NCI-H524 (cell line): Measurements from ENCODE around the gene SLC25A31.

Experiments used
- DNase-seq, 2 experiments: peaks; one replicate each; lab custom pipeline; 2025; lab: John Stamatoyannopoulos, UW

The SLC25A31 gene

DNA sequence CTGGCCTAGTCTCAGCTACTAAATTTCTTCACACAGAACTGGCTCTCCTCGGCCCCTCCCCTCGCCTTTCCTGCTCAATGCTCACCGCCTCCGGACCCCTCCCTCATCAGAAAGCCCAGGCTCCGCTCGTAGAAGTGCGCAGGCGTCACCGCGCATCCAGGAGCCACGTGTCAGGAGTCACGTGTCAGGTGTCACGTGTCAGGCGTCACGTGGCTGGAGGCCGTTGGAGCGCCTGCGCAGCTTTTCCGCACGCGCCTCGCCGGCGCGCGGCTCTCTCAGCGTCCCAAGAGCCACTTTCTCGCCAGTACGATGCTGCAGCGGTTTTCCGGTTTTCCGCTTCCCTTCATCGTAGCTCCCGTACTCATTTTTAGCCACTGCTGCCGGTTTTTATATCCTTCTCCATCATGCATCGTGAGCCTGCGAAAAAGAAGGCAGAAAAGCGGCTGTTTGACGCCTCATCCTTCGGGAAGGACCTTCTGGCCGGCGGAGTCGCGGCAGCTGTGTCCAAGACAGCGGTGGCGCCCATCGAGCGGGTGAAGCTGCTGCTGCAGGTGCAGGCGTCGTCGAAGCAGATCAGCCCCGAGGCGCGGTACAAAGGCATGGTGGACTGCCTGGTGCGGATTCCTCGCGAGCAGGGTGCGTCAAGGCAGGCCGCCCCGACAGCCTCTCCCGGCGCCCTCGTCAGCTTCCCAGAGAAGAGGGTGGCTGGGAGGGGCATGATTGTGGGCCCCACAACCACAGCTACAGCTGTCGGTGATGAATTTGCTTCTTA, at the start of gene SLC25A31:
SLC25A31 (plus strand) TSS at position 259 of the 772 bp plus-strand sequence; CDS start at position 405, 146 bp downstream.
- no peak for DNase-seq

DNA sequence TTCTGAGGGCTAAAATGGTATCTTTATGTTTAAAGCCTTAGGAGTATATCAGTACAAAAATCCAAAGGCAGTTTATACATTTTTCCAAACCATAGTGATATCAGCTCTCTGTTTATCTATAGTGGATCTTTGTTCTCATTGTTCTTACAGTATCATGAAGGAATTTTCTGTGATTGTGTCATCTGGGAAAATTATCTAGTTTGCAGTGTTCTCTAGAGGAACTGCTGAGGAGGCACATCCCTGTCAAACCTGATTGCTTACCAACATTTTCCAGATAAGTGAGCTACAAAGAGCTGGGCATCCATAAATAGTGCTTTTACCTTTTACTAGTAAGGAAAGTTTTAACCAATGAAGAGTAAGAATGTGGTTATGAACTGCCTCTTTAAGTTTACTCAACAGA, 44.9 kb upstream of the SLC25A31 start:
- no peak for DNase-seq

DNA sequence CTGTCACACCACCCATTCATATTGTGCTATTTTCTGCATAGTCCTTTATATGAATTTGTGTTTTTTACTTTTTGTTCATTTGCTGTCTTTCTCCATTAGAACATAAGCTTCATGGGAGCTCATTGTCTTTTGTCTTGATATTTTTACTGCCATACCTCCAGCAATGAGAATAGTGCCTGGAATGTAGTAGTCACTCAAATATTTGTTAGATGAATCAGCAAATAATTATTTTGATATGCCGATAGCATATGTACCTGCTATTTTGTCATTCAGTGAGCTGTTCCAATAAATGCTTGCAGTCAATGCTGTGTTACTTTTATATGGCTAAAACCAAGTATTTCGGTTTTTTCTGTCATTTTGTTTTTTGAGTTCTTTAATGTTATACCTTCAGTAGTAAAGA, 43.5 kb upstream of the SLC25A31 start:
- DNase-seq = no peak

DNA sequence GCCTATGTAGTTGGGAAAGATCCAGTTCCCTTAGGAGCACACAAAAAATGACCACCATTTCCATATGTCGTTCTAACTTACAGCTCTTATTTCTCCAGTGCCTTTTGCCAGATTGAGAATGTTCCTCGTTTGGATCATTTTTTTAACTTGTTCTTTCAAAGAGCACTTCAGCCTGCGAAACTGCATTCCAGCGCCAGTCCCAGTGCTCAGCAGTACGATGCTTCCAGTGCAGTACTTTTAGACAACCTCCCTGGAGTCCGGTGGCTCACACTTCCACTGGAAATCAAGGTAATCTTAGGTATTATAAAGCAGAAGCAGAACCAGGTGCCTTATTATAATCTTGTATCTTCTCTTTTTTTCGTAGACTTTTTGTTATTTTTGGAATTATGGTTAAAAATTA, 42.6 kb upstream of the SLC25A31 start:
- DNase-seq = no peak

DNA sequence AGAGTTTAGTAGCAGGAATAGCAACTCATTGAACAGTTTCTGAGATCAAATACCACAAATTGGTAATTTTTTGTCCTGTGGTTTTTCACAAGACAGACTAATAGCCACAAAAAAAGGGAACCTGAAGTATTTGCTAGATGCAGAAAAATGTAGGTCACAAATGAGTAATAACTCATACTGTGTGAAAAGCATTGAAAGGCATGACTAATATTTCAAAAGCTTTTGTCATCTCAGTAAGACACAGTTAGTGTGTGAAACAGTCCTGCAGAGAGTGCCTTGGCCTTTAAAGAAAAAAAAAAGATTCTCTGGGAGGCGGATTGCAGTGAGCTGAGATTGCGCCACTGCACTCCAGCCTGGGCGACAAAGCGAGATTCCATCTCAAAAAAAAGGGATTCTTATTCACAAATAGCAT, 31.4 kb upstream of the SLC25A31 start:
- no peak for DNase-seq

DNA sequence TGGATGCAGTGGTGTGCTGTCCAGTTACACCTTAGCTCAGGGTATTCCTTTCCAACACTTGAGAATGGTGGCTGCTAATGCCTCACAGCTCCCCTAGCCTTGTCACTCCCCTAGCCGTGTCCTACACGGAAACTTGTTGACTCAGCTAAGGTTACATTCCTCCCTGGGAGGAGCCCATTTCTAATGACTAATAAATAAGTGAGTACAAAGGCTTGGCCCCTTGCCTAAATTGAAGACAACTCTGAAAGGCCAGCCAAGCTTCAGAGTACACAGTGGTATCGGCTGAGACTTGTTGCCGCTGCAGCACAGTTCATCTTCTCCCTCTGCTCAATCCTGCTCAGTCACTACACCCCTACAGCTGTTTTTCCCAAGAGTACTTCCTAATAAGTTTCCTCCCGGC, 21.2 kb upstream of the SLC25A31 start:
- DNase-seq = no peak

DNA sequence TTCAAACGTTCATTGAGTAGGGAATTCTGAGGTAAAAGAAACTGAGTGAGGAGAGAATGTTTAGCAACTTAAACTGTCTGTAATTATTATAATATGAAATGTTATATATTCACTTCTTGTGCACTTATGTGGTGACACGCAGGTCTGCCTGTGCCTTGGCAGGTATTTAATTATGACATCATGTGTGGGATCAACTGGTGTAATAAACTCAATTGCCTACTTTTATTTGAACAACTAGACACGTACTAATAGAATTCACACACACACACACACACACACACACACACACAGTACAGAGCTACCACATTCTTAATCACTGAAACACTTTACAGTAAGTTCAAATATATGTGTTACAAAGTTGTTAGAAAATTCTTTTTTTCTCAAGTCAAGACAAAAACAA, 20.7 kb upstream of the SLC25A31 start:
- DNase-seq = no peak

DNA sequence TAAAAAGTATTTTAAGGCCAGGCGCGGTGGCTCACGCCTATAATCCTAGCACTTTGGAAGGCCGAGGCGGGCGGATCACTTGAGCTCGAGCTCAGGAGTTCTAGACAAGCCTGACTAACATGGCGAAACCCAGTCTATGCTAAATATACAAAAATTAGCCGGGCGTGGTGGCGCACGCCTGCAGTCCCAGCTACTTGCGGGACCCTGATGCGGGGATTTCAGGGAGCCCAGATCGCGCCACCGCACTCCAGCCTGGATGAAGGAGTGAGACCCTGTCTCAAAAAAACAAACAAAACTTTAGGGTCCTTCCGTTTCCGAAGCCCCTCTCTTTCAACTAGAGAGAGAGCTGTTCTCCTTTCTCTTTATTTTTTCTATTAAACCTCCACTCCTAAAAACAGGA, 1.2 kb downstream of the SLC25A31 start:
- no peak for DNase-seq

DNA sequence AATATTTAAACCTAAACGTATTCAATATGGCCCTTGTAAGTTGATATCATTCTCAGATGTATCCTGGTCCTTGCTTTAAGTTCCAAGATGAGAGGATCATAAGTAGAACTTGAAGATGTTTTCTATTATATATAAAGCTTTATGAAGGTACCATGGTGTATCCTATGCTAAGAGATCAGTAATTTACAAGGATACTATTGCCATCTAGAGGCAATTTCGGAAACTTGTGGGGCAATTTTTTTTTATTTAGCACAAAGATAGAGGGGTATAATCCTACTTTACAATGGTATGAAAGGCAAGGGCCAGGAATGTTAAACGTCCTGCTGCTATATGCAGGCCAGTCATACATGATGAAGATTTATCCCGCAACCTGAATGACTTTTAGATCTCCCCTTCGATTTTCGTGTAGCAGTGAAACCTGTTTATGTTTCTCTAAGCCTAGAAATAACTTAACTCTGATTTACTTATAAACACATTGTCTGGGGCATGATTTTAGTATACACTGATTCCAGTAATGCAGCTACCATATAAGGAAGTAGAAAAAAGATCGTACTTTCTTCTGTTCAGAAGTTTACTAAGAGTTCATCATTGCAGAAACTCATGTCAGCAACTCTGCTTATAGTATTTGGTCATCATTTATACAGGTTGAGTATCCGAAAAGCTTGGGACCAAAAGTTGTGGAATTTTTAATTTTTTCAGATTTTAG, 2.6 kb downstream of the SLC25A31 start:
- peak in 1 of 2 experiments; percentile 36 for DNase-seq

DNA sequence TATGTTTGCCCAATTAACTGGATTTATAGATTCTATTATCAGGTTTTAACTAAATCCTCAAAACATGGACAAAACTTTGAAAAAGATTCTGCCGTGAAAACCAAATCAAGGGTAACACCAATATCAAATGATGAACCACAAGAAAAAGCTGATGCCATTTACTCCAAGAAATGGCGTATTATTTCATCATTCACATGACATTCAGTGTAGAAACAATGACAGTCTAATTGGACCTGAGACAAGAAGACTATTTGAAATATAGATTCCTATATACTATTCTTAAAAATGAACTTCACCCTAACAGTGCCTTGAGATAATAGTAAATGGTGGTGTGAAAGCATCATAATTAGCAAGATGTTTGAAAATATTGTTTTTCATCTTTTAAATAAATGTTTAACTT, 4.8 kb downstream of the SLC25A31 start:
- DNase-seq = no peak

DNA sequence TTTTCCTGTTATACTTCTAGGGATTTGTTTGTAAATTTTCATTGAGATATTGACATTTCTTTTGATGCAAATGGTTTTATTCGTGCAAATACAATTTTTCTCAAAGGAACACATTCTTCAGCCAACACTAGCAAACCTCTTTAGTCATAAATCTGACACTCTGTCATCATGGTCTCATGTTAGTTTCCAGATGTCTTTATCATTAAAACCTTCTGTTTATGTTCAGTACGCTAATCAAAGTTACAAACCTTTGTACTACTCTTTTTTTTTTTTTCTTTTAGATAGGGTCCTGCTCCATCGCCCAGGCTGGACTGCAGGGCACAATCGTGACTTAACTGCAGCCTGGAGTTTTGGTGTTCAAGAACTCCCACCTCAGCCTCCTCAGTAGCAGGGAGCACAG, 7.1 kb downstream of the SLC25A31 start:
- DNase-seq = no peak

DNA sequence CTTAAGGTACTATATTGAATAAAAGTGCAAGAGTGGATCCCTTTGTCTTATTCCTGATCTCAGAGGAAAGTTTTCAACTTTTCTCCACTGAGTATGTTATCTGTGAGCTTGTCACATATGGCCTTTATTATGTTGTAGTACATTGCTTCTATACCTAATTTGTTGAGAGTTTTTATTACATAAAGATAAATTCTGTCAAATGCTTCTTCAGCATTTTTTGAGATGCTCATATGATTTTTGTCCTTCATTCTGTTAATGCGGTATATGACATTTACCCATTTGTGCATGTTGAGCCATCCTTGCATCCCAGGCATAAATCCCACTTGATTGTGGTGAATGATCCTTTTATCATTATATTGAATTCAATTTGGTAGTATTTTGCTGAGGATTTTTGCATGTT, 11.0 kb downstream of the SLC25A31 start:
- DNase-seq = no peak

DNA sequence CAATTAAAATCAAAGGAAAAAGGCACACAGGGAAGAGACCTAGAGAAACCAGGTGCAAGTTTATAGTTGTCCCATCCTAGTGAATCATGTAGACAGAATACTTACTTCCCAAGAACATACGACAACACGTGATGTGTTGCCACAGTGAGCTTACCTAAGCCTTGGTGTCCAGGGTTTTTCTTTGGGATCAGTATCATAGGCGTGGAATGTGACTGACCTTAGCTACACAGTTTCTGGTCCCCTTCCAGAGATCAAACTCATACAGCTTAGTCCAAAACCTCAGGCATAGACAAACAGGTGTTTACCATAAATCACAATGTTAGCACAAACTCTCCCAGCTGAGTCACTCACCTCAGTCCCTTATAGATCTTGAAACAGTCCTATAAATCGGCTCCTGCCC, 17.7 kb downstream of the SLC25A31 start:
- DNase-seq = no peak

DNA sequence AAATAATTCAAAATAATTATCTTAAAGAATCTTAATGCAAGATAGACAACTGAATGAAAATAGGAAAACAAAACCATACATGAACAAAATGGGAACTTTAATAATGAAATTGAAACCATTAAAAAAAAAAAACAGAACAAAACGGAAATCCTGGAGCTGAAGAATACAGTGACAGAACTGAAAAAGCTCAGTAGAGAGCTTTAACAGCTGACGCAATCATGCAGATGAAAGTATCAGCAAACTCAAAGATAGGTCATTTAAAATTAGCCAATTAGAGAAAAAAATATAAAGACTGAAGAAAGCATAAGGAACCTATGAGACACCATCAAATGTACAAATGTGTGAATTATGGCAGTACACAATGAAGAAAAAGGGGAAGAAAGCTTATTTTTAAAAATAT, 18.8 kb downstream of the SLC25A31 start:
- DNase-seq = no peak

DNA sequence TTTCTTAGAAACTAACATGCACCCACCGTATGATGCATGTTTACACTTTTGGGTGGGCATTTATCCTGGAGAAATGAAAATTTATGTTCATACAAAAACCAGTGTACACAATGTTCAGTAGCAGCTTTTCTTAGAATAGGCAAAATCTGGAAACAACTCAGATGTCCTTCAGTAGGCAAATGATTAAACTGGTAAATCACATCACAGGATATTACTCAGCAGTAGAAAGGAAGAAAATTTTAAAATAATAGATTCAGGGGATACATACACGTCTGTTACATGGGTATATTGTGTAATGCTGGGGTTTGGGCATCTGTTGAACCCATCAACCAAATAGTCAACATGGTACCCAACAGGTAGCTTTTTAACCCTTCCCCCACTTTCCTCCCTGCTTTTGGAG, 26.7 kb downstream of the SLC25A31 start:
- DNase-seq = no peak

DNA sequence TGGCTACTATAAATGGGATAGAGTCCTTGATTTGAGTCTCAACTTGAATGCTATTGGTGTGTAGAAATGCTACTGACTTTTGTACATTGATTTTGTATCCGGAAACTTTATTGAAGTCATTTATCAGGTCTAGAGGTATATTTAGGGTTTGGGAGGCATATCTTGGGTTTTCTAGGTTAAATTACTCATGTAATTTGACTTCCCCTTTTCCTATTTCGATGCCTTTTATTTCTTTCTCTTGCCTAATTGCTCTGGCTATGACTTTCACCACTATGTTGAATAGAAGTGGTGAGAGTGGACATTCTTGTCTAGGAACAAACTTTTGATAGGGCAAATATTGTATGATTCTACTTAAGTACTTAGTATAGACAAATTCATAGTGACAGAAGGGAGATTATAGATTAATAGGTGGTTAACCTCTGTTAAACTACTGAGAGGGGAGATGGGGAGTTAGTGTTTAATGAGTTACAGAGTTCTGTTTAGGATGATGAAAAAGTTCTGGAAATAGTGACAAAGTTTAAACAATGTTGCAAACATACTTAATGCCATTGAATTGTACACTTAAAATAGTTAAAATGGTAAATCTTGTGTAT, 29.1 kb downstream of the SLC25A31 start:
- DNase-seq = no peak

DNA sequence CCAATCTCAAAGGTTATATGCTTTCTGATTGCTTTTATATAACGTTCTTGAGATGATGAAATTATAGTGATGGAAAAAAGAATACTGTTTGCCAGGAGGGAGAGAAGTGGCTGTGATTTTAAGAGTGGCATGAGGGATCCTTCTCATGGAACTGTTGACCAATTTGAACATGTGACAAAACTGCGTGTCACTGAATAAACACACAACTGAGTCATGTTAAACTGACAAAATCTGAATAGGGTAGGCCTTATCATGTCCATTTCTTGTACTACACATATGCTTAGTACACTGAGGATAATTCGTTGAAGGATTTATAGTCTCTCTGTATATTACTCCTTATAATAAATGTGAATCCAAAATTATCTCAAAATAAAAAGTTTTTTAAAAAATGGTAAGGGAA, 29.7 kb downstream of the SLC25A31 start:
- no peak for DNase-seq

DNA sequence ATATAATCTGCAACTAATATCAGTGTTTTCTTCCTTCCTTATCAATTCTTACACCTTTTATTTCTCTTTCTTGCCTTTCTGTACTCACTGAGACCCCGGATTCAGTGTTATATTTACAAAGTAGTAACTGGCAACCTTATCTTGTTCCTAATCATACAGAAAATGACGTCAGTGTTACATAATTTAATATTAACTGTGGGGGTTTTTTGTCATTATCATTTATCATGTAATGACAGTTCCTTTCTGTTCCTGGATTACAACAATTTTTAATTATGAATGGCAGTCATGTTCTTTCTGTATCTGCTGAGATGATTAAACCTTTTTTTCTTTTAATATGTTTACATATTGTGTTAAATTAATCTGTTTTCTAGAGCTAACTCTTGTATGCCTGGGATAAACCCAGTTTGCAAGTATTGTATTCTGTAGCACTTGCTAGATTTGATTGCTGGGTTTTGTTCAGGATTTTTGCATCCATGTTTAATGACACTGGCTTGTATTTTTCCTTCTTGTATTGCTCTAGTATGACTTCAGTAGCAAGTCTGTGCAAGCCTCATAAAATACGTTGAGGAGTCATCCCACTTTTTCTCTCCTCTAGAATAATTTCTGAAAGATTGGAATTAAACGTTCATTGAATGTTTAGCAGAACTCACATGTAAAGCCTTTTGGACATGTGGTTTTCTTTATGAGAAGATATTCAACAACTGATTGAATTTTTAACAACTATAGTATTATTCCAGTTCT, 41.5 kb downstream of the SLC25A31 start:
- no peak for DNase-seq

DNA sequence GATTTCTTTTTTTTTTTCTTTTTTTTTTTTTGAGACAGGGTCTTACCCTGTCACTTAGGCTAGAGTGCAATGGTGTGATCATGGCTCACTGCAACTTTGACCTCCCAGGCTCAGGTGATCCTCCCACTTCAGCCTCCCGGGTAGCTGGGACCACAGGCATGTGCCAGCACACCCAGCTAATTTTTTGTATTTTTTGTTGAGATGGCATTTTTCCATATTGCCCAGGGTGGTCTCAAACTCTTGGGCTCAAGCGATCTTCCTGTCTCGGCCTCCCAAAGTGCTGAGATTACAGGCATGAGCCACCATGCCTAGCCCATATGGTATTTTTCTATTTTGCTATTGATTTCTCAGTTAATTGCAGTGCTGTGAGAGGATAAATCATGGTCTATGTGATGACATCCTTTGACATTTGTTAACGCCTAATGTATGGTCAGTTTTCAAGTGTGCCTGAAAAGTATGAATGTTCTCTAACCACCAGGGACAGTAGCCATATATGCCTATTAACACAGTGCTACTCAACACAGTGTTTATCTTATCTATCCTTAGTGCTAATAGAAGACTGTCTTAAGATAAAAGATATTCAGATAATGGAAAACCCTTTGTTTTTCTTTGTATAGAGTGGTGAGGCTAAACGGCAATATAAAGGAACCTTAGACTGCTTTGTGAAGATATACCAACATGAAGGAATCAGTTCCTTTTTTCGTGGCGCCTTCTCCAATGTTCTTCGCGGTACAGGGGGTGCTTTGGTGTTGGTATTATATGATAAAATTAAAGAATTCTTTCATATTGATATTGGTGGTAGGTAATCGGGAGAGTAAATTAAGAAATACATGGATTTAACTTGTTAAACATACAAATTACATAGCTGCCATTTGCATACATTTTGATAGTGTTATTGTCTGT, 42.8 kb downstream of the SLC25A31 start:
- no peak for DNase-seq

DNA sequence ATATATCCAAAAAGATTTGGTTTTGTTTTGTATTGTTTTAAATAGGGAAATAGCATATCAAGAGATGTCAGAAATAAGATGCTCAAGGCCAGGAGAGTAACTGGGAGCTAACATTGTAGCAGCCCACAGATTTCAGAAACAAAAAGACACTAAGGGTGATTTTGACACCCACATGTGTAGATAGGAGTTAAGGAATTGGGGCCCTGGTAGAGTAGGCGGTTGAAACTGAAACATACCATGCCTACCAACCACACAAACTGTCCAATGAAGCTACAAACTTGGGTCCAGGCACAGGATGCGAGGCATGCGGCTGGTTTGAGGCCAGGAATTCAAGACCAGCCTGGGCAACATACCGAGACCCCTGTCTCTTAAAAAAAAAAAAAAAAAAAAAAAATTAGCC, 45.6 kb downstream of the SLC25A31 start:
- no peak for DNase-seq

DNA sequence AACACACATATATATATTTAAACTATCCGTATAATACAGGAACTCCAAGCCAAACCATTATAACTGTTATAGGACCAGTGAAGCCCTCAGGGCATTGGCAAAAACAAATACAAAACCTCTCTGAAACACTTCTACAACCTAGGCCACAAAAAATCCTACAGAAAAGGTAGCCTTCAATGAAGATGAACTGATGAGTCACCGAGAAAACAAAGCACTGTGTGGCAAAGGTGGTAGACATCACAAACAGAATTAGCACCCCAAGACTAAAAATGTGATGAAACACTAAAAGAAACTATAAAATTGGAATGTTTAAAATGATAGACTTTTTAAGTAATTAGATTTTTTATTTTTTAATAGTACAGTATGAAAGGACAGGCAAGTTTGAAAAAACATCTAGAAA, 46.4 kb downstream of the SLC25A31 start:
- no peak for DNase-seq

DNA sequence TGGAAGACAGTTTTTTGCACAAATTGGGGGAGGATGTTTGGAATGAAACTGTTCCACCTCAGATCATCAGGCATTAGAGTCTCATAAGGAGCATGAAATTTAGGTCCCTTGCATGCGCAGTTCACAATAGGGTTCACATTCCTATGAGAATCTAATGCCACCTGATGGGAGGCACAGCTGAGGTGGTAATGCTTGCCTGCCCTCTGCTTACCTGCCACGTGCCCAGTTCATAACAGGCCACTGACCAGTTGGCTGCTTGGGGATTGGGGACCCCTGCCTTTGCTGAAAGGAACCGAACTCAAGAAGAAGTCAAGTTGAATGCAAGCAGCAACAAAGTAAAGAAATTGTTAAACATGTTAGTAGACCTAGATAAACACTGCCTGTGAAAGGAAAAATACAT, 47.3 kb downstream of the SLC25A31 start:
- no peak for DNase-seq
